ENCODE results near the gene C11orf21. TPM values are rescaled to one million over a fixed set of nuclear protein-coding genes. Genes with fewer than 3 reads are reported as not detected.

C11orf21 gene
- total and polyA plus RNA-seq, 2 of the 8 experiments (the other 6 are each of a cell fraction or from before 2014, with no cell fraction given), result not detected

- TF ChIP-seq, protein P1, sequence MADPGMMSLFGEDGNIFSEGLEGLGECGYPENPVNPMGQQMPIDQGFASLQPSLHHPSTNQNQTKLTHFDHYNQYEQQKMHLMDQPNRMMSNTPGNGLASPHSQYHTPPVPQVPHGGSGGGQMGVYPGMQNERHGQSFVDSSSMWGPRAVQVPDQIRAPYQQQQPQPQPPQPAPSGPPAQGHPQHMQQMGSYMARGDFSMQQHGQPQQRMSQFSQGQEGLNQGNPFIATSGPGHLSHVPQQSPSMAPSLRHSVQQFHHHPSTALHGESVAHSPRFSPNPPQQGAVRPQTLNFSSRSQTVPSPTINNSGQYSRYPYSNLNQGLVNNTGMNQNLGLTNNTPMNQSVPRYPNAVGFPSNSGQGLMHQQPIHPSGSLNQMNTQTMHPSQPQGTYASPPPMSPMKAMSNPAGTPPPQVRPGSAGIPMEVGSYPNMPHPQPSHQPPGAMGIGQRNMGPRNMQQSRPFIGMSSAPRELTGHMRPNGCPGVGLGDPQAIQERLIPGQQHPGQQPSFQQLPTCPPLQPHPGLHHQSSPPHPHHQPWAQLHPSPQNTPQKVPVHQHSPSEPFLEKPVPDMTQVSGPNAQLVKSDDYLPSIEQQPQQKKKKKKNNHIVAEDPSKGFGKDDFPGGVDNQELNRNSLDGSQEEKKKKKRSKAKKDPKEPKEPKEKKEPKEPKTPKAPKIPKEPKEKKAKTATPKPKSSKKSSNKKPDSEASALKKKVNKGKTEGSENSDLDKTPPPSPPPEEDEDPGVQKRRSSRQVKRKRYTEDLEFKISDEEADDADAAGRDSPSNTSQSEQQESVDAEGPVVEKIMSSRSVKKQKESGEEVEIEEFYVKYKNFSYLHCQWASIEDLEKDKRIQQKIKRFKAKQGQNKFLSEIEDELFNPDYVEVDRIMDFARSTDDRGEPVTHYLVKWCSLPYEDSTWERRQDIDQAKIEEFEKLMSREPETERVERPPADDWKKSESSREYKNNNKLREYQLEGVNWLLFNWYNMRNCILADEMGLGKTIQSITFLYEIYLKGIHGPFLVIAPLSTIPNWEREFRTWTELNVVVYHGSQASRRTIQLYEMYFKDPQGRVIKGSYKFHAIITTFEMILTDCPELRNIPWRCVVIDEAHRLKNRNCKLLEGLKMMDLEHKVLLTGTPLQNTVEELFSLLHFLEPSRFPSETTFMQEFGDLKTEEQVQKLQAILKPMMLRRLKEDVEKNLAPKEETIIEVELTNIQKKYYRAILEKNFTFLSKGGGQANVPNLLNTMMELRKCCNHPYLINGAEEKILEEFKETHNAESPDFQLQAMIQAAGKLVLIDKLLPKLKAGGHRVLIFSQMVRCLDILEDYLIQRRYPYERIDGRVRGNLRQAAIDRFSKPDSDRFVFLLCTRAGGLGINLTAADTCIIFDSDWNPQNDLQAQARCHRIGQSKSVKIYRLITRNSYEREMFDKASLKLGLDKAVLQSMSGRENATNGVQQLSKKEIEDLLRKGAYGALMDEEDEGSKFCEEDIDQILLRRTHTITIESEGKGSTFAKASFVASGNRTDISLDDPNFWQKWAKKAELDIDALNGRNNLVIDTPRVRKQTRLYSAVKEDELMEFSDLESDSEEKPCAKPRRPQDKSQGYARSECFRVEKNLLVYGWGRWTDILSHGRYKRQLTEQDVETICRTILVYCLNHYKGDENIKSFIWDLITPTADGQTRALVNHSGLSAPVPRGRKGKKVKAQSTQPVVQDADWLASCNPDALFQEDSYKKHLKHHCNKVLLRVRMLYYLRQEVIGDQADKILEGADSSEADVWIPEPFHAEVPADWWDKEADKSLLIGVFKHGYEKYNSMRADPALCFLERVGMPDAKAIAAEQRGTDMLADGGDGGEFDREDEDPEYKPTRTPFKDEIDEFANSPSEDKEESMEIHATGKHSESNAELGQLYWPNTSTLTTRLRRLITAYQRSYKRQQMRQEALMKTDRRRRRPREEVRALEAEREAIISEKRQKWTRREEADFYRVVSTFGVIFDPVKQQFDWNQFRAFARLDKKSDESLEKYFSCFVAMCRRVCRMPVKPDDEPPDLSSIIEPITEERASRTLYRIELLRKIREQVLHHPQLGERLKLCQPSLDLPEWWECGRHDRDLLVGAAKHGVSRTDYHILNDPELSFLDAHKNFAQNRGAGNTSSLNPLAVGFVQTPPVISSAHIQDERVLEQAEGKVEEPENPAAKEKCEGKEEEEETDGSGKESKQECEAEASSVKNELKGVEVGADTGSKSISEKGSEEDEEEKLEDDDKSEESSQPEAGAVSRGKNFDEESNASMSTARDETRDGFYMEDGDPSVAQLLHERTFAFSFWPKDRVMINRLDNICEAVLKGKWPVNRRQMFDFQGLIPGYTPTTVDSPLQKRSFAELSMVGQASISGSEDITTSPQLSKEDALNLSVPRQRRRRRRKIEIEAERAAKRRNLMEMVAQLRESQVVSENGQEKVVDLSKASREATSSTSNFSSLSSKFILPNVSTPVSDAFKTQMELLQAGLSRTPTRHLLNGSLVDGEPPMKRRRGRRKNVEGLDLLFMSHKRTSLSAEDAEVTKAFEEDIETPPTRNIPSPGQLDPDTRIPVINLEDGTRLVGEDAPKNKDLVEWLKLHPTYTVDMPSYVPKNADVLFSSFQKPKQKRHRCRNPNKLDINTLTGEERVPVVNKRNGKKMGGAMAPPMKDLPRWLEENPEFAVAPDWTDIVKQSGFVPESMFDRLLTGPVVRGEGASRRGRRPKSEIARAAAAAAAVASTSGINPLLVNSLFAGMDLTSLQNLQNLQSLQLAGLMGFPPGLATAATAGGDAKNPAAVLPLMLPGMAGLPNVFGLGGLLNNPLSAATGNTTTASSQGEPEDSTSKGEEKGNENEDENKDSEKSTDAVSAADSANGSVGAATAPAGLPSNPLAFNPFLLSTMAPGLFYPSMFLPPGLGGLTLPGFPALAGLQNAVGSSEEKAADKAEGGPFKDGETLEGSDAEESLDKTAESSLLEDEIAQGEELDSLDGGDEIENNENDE (IDR thresholded peaks at IDR 0.05; ENCODE audit: insufficient replicate concordance, low read length), result no peak
- TF ChIP-seq HDAC2 (IDR thresholded peaks at IDR 0.05; ENCODE audit: borderline replicate concordance in 1 of 2, low read depth in 2 of 2, low read length in 2 of 2), result no peak
- TF ChIP-seq CBX8 (IDR thresholded peaks at IDR 0.05; ENCODE audit: borderline replicate concordance, low read depth, low read length), result no peak
- TF ChIP-seq JUN (IDR thresholded peaks at IDR 0.05; ENCODE audit: low read depth, low read length), result no peak
- no peak for TF ChIP-seq BACH1 (IDR thresholded peaks at IDR 0.05; ENCODE audit: low read length)
- TF ChIP-seq TAF1 (IDR thresholded peaks at IDR 0.05; ENCODE audit: low read depth, low read length), result no peak
- no peak for TF ChIP-seq POLR2AphosphoS5 (IDR thresholded peaks at IDR 0.05; ENCODE audit: low read depth, low read length)
- TF ChIP-seq RNF2 (IDR thresholded peaks at IDR 0.05; ENCODE audit: borderline replicate concordance, low read depth, low read length, missing control alignments, poor library complexity, severe bottlenecking), result no peak
- no peak for TF ChIP-seq RFX5 (IDR thresholded peaks at IDR 0.05; ENCODE audit: borderline replicate concordance, low read depth, low read length)
- no peak for TF ChIP-seq HDAC6 (IDR thresholded peaks at IDR 0.05; ENCODE audit: low read depth, low read length)
- no peak for TF ChIP-seq EGR1 (IDR thresholded peaks at IDR 0.05; ENCODE audit: borderline replicate concordance, low read depth, low read length)
These were observed 2.9 kb upstream of the C11orf21 start (continued) for GRCh38 chr11:2304506-2305139.

All from H1 (cell line).